HCT116 (cell line): ENCODE data around the gene ECM1. TPM values are rescaled to one million over a fixed set of nuclear protein-coding genes. Genes with fewer than 3 reads are reported as not detected.
A peak's percentile ranks its signal among the peaks of the same experiment; 100 is the strongest.

Source experiments
- ATAC-seq: fragments of 200-7000 bp; cut with Tn5 transposase; 2 replicates; pipeline ENCODE4 v1.9.1; 2020; ENCODE audit warnings: mild to moderate bottlenecking, moderate library complexity
- BruUV-seq: library from RNA; stranded (reverse); fragments of 400-500 nt; replicated peaks from 2 replicates; lab custom pipeline; 2021; lab: Mats Ljungman, UMichigan
- CTCF ChIA-PET: fragments of 300-600 bp; sonication (Branson Sonifier 250); formaldehyde crosslinking; loops from one replicate; lab custom pipeline; 2021; ENCODE audit warnings: antibody characterized with exemption; lab: Charles Lee
- POLR2A ChIA-PET: fragments of 300-600, 350-600 bp; sonication (Branson Sonifier 250); formaldehyde crosslinking; loops from one replicate; lab custom pipeline; 2021; ENCODE audit warnings: antibody characterized with exemption; lab: Charles Lee
- RAD21 ChIA-PET, 2 experiments: fragments of 300-600 bp; sonication (Branson Sonifier 250); formaldehyde crosslinking; loops; one replicate each; lab custom pipeline; 2023; ENCODE audit warnings: low total read pairs in 2 of 2; ENCODE audit not compliant: uncharacterized antibody in 2 of 2, unreplicated experiment in 2 of 2, low non-redundant PET in 1 of 2; lab: Charles Lee
- DNase-seq: peaks from one replicate; pipeline ENCODE4 v3.0.0-alpha.2; 2010; ENCODE audit warnings: low read depth, low spot score
- H2AFZ ChIP-seq: fragments of 200-600 bp; shearing (Covaris generic), sonication (generic); 2 replicates; pipeline ENCODE4 v1.6.1; 2017; ENCODE audit warnings: low read depth, mixed run types, mixed read lengths, antibody characterized with exemption, low read length; ENCODE audit not compliant: poor library complexity, severe bottlenecking
- H3K27ac ChIP-seq: 2 replicates; pipeline ENCODE4 v1.5.1; 2012; ENCODE audit warnings: low read depth, low read length
- H3K27me3 ChIP-seq: fragments of 200-600 bp; sonication (generic); 2 replicates; pipeline ENCODE4 v1.6.1; 2016; ENCODE audit warnings: mixed run types, low read length, mixed read lengths; ENCODE audit not compliant: insufficient read depth
- H3K36me3 ChIP-seq, 2 experiments: fragments of 200-500 bp in 1 of 2; fragments of 200-600 bp in 1 of 2; sonication (Bioruptor generic) in 1 of 2; sonication (generic) in 1 of 2; 2 replicates each; pipeline versions ENCODE4 v1.5.1 to v1.6.1; 2014 to 2016; ENCODE audit warnings: low read length in 2 of 2, inconsistent platforms in 1 of 2, mixed read lengths in 1 of 2, mixed run types in 1 of 2; ENCODE audit not compliant: insufficient read depth in 2 of 2, control insufficient read depth in 1 of 2
- H3K4me1 ChIP-seq, 2 experiments: fragments of 200-600 bp in 1 of 2; sonication (generic) in 1 of 2; 2 replicates each; pipeline versions ENCODE4 v1.5.1 to v1.6.1; 2012 to 2017; ENCODE audit warnings: low read length in 2 of 2, inconsistent platforms in 1 of 2, mild to moderate bottlenecking in 1 of 2, mixed read lengths in 1 of 2, mixed run types in 1 of 2, moderate library complexity in 1 of 2; ENCODE audit not compliant: insufficient read depth in 2 of 2, control insufficient read depth in 1 of 2
- H3K4me2 ChIP-seq: fragments of 200-600 bp; sonication (generic); 2 replicates; pipeline ENCODE4 v1.6.1; 2017; ENCODE audit warnings: mixed run types, low read length, mixed read lengths
- H3K4me3 ChIP-seq, 2 experiments: fragments of 200-600 bp in 1 of 2; sonication (generic) in 1 of 2; replicated peaks in 1 of 2; 2 replicates each; pipeline ENCODE4 v1.5.1; 2011 to 2016; ENCODE audit warnings: low read length in 2 of 2, control low read depth in 1 of 2, low read depth in 1 of 2, mild to moderate bottlenecking in 1 of 2, mixed read lengths in 1 of 2, mixed run types in 1 of 2
- H3K79me2 ChIP-seq: fragments of 200-600 bp; sonication (generic); 2 replicates; pipeline ENCODE4 v1.6.1; 2017; ENCODE audit warnings: mild to moderate bottlenecking, mixed run types, low read length, moderate library complexity, mixed read lengths; ENCODE audit not compliant: insufficient read depth
- H3K9ac ChIP-seq: fragments of 200-600 bp; sonication (generic); 2 replicates; pipeline ENCODE4 v1.6.1; 2016; ENCODE audit warnings: low read length, mixed read lengths
- H3K9me2 ChIP-seq: fragments of 200-600 bp; sonication (generic), shearing (Covaris generic); 2 replicates; pipeline ENCODE4 v1.6.1; 2017; ENCODE audit warnings: mixed run types, mild to moderate bottlenecking, moderate library complexity; ENCODE audit not compliant: insufficient read depth
- H3K9me3 ChIP-seq, 2 experiments: fragments of 200-500 bp in 1 of 2; fragments of 200-600 bp in 1 of 2; sonication (Bioruptor generic) in 1 of 2; sonication (generic) in 1 of 2; 2 replicates each; pipeline ENCODE4 v1.6.1; 2014 to 2017; ENCODE audit warnings: low read length in 2 of 2, mixed read lengths in 2 of 2, inconsistent platforms in 1 of 2, low read depth in 1 of 2, mild to moderate bottlenecking in 1 of 2, mixed run types in 1 of 2, moderate library complexity in 1 of 2; ENCODE audit not compliant: control insufficient read depth in 1 of 2, insufficient read depth in 1 of 2
- H4K20me1 ChIP-seq: fragments of 200-600 bp; sonication (generic), shearing (Covaris generic); 2 replicates; pipeline ENCODE4 v1.6.1; 2017; ENCODE audit warnings: mixed run types, mild to moderate bottlenecking, moderate library complexity; ENCODE audit not compliant: insufficient read depth
- CBX3 ChIP-seq: IDR thresholded peaks from 2 replicates; pipeline ENCODE4 v1.6.1; 2012; ENCODE audit warnings: low read depth
- EGR1 ChIP-seq: IDR thresholded peaks from 2 replicates; pipeline ENCODE4 v1.6.1; 2012; ENCODE audit warnings: low read depth
- EZH2phosphoT487 ChIP-seq: fragments of 200-600 bp; IDR thresholded peaks from 2 replicates; pipeline ENCODE4 v1.6.1; 2018; ENCODE audit warnings: antibody characterized with exemption, borderline replicate concordance
- FOSL1 ChIP-seq: IDR thresholded peaks from 2 replicates; pipeline ENCODE4 v1.6.1; 2012; ENCODE audit warnings: low read depth
- JUND ChIP-seq: IDR thresholded peaks from 2 replicates; pipeline ENCODE4 v1.6.1; 2012
- MAX ChIP-seq: IDR thresholded peaks from 2 replicates; pipeline ENCODE4 v1.6.1; 2012
- POLR2A ChIP-seq: IDR thresholded peaks from 2 replicates; pipeline ENCODE4 v1.7.0; 2011; ENCODE audit warnings: borderline replicate concordance; ENCODE audit not compliant: insufficient read depth, insufficient read length; ENCODE audit errors: extremely low read depth
- POLR2AphosphoS5 ChIP-seq: IDR thresholded peaks from 2 replicates; pipeline ENCODE4 v1.6.1; 2011; ENCODE audit warnings: mild to moderate bottlenecking, low read depth, low read length, moderate library complexity
- RAD21 ChIP-seq: IDR thresholded peaks from 2 replicates; pipeline ENCODE4 v1.6.1; 2012; ENCODE audit warnings: low read depth, mild to moderate bottlenecking
- REST ChIP-seq: IDR thresholded peaks from 2 replicates; pipeline ENCODE4 v1.6.1; 2012; ENCODE audit warnings: low read depth
- SP1 ChIP-seq: IDR thresholded peaks from 2 replicates; pipeline ENCODE4 v1.6.1; 2012; ENCODE audit warnings: low read depth
- SRF ChIP-seq: IDR thresholded peaks from 2 replicates; pipeline ENCODE4 v1.6.1; 2012; ENCODE audit warnings: low read depth
- TCF7L2 ChIP-seq: IDR thresholded peaks from 2 replicates; pipeline ENCODE4 v1.7.0; 2011; ENCODE audit warnings: borderline replicate concordance, inconsistent platforms; ENCODE audit not compliant: insufficient read depth, insufficient read length; ENCODE audit errors: extremely low read depth
- ZFX ChIP-seq: fragments of 450-650 bp; IDR thresholded peaks from 2 replicates; pipeline ENCODE4 v1.6.1; 2017
- intact Hi-C: fragments of 100-400 bp; cut with micrococcal nuclease; formaldehyde crosslinking; loops from 2 replicates; pipeline ENCODE4 v1.10.0; 2022
- total RNA-seq: library from RNA; stranded (reverse); gene quantifications from one replicate; pipeline ENCODE4 v1.2.1, GENCODE V29; 2021; ENCODE audit not compliant: unreplicated experiment

Gene ECM1
- total RNA-seq, 1 experiment from 2014 or later, result 2.0 TPM

GRCh38 chr1:150514913-150515327 is 7.0 kb downstream of the ECM1 start:
- H2AFZ ChIP-seq, result peak overlapping the region; percentile 88
- BruUV-seq, result no TSS peak
- H3K36me3 ChIP-seq, result no peaks in the 10 kb centered on the region
- H4K20me1 ChIP-seq, result no peaks in the 10 kb centered on the region
- no peak for DNase-seq
- TF ChIP-seq ZFX (no peak), FOSL1 (no peak), MAX (no peak), RAD21 (no peak), REST (no peak), CBX3 (no peak), POLR2A (no peak), EZH2phosphoT487 (no peak), JUND (no peak), EGR1 (no peak), SP1 (no peak), POLR2AphosphoS5 (no peak), SRF (no peak), TCF7L2 (no peak)
- TF ChIP-seq, all 23 proteins: peak for 0
- Histone ChIP-seq H3K79me2 (no peaks in the 10 kb centered on the region), H3K27ac (peak overlapping the region; percentile 46), H3K9me3 (no peaks in the 10 kb centered on the region), H3K4me3 (peak overlapping the region; percentile 63 to 67), H3K4me2 (peak overlapping the region; percentile 87), H3K9ac (peak overlapping the region; percentile 38; the same call in 1 of the 2 replicates), H3K27me3 (no peaks in the 10 kb centered on the region), H3K9me2 (no peaks in the 10 kb centered on the region), H3K4me1 (peaks cover 10 to 23% of the 10 kb centered on the region in 2 experiments)
- ChIA-PET POLR2A (interaction anchor here (1.3 to 1.8 kb wide), 2 partner anchors 11 to 18 kb away, joined by 4 to 5 read pairs; no protein-coding TSS in a partner anchor), RAD21 (no interaction called here), CTCF (interaction anchor here (0.9 to 2.3 kb wide), 3 partner anchors 12 to 45 kb away, joined by 3 to 19 read pairs (median 13); no protein-coding TSS in a partner anchor)
- intact Hi-C loops, result no loop called here
- no peak for ATAC-seq
